ENCODE results near the gene MGAT5. TPM values are rescaled to one million over a fixed set of nuclear protein-coding genes. Genes with fewer than 3 reads are reported as not detected.

The MGAT5 gene
- total RNA-seq, 1 experiment from 2014 or later, result 52.4 TPM

DNA sequence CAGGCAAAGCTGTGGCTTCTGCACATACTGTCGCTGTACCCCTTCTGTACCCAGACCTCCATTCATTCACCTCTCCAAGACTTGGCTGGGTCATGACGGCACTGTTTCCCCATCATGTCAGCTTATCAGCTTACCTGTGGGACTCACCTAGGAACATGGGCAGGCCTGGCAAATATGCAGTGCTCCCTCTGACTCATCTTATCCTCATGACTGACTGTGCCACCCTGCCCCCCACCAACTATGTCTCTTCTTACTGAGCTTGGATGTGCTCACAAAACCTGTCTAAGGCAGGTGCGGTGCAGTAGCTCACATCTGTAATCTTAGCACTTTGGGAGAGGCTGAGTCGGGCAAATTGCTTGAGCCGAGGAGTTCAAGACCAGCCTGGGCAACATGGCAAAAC is 152.4 kb downstream of the MGAT5 start:
- DNase-seq (ENCODE audit: low spot score) (no peak), ATAC-seq (no peak)
- peaks cover 9% of the 10 kb centered on the region for H3K36me3 Mint-ChIP-seq
- no peaks in the 10 kb centered on the region for H3K9me3 Mint-ChIP-seq
- H3K4me1 Mint-ChIP-seq, result peaks cover 4% of the 10 kb centered on the region
- no peak overlapping the region for H3K4me3 Mint-ChIP-seq
- ChIA-PET POLR2A (no interaction called here), CTCF (interaction anchor here (0.8 to 1.4 kb wide), 2 partner anchors 14 to 45 kb away, joined by 3 to 4 read pairs; no protein-coding TSS in a partner anchor)
- H3K27ac Mint-ChIP-seq, result no peak overlapping the region
- no peaks in the 10 kb centered on the region for H3K27me3 Mint-ChIP-seq (ENCODE audit: low read depth)
- TF ChIP-seq SMAD3 (CRISPR knock-in tag; IDR thresholded peaks at IDR 0.05; ENCODE audit: borderline replicate concordance) (no peak), ZNF423 (CRISPR knock-in tag; IDR thresholded peaks at IDR 0.05) (no peak), JUN (CRISPR knock-in tag; IDR thresholded peaks at IDR 0.05) (no peak), FOXK1 (CRISPR knock-in tag; IDR thresholded peaks at IDR 0.05) (no peak), NR1H2 (CRISPR knock-in tag; IDR thresholded peaks at IDR 0.05) (no peak), NFYB (CRISPR knock-in tag; conservative IDR thresholded peaks at IDR 0.05; ENCODE audit: low read depth) (no peak), RELA (CRISPR knock-in tag; IDR thresholded peaks at IDR 0.05; ENCODE audit: borderline replicate concordance) (no peak), ELF4 (CRISPR knock-in tag; IDR thresholded peaks at IDR 0.05; ENCODE audit: low read depth) (no peak), ZNF317 (CRISPR knock-in tag; IDR thresholded peaks at IDR 0.05; ENCODE audit: borderline replicate concordance, low read depth) (no peak), ESRRA (CRISPR knock-in tag; IDR thresholded peaks at IDR 0.05; ENCODE audit: borderline replicate concordance) (no peak), KAT7 (CRISPR knock-in tag; IDR thresholded peaks at IDR 0.05; ENCODE audit: borderline replicate concordance) (no peak), SOX15 (CRISPR knock-in tag; IDR thresholded peaks at IDR 0.05) (no peak), ZNF138 (CRISPR knock-in tag; conservative IDR thresholded peaks at IDR 0.05) (no peak)
- TF ChIP-seq, protein P1, sequence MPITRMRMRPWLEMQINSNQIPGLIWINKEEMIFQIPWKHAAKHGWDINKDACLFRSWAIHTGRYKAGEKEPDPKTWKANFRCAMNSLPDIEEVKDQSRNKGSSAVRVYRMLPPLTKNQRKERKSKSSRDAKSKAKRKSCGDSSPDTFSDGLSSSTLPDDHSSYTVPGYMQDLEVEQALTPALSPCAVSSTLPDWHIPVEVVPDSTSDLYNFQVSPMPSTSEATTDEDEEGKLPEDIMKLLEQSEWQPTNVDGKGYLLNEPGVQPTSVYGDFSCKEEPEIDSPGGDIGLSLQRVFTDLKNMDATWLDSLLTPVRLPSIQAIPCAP (CRISPR knock-in tag; IDR thresholded peaks at IDR 0.05), result no peak
- TF ChIP-seq, protein P2, sequence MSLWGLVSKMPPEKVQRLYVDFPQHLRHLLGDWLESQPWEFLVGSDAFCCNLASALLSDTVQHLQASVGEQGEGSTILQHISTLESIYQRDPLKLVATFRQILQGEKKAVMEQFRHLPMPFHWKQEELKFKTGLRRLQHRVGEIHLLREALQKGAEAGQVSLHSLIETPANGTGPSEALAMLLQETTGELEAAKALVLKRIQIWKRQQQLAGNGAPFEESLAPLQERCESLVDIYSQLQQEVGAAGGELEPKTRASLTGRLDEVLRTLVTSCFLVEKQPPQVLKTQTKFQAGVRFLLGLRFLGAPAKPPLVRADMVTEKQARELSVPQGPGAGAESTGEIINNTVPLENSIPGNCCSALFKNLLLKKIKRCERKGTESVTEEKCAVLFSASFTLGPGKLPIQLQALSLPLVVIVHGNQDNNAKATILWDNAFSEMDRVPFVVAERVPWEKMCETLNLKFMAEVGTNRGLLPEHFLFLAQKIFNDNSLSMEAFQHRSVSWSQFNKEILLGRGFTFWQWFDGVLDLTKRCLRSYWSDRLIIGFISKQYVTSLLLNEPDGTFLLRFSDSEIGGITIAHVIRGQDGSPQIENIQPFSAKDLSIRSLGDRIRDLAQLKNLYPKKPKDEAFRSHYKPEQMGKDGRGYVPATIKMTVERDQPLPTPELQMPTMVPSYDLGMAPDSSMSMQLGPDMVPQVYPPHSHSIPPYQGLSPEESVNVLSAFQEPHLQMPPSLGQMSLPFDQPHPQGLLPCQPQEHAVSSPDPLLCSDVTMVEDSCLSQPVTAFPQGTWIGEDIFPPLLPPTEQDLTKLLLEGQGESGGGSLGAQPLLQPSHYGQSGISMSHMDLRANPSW (CRISPR knock-in tag; conservative IDR thresholded peaks at IDR 0.05; ENCODE audit: low read depth), result no peak
- TF ChIP-seq, protein P3, sequence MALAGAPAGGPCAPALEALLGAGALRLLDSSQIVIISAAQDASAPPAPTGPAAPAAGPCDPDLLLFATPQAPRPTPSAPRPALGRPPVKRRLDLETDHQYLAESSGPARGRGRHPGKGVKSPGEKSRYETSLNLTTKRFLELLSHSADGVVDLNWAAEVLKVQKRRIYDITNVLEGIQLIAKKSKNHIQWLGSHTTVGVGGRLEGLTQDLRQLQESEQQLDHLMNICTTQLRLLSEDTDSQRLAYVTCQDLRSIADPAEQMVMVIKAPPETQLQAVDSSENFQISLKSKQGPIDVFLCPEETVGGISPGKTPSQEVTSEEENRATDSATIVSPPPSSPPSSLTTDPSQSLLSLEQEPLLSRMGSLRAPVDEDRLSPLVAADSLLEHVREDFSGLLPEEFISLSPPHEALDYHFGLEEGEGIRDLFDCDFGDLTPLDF (CRISPR knock-in tag; IDR thresholded peaks at IDR 0.05), result no peak
- TF ChIP-seq, protein P4, sequence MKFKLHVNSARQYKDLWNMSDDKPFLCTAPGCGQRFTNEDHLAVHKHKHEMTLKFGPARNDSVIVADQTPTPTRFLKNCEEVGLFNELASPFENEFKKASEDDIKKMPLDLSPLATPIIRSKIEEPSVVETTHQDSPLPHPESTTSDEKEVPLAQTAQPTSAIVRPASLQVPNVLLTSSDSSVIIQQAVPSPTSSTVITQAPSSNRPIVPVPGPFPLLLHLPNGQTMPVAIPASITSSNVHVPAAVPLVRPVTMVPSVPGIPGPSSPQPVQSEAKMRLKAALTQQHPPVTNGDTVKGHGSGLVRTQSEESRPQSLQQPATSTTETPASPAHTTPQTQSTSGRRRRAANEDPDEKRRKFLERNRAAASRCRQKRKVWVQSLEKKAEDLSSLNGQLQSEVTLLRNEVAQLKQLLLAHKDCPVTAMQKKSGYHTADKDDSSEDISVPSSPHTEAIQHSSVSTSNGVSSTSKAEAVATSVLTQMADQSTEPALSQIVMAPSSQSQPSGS (CRISPR knock-in tag; IDR thresholded peaks at IDR 0.05; ENCODE audit: borderline replicate concordance, low read depth), result no peak
- TF ChIP-seq, protein P5, sequence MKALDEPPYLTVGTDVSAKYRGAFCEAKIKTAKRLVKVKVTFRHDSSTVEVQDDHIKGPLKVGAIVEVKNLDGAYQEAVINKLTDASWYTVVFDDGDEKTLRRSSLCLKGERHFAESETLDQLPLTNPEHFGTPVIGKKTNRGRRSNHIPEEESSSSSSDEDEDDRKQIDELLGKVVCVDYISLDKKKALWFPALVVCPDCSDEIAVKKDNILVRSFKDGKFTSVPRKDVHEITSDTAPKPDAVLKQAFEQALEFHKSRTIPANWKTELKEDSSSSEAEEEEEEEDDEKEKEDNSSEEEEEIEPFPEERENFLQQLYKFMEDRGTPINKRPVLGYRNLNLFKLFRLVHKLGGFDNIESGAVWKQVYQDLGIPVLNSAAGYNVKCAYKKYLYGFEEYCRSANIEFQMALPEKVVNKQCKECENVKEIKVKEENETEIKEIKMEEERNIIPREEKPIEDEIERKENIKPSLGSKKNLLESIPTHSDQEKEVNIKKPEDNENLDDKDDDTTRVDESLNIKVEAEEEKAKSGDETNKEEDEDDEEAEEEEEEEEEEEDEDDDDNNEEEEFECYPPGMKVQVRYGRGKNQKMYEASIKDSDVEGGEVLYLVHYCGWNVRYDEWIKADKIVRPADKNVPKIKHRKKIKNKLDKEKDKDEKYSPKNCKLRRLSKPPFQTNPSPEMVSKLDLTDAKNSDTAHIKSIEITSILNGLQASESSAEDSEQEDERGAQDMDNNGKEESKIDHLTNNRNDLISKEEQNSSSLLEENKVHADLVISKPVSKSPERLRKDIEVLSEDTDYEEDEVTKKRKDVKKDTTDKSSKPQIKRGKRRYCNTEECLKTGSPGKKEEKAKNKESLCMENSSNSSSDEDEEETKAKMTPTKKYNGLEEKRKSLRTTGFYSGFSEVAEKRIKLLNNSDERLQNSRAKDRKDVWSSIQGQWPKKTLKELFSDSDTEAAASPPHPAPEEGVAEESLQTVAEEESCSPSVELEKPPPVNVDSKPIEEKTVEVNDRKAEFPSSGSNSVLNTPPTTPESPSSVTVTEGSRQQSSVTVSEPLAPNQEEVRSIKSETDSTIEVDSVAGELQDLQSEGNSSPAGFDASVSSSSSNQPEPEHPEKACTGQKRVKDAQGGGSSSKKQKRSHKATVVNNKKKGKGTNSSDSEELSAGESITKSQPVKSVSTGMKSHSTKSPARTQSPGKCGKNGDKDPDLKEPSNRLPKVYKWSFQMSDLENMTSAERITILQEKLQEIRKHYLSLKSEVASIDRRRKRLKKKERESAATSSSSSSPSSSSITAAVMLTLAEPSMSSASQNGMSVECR (CRISPR knock-in tag; IDR thresholded peaks at IDR 0.05; ENCODE audit: borderline replicate concordance), result no peak
